ENCODE data around the gene VPS33B. TPM values are rescaled to one million over a fixed set of nuclear protein-coding genes. Genes with fewer than 3 reads are reported as not detected.
A peak's percentile ranks its signal among the peaks of the same experiment; 100 is the strongest.

VPS33B gene
- total and polyA plus RNA-seq, 2 of the 13 experiments (the other 11 are each of a cell fraction or from before 2014, with no cell fraction given): 15.8 to 16.5 TPM

GRCh38 chr15:90954712-90955623 is 67.4 kb downstream of the VPS33B start, which contains the start of gene RCCD1 (continued):
- TF ChIP-seq ZNF800 (CRISPR knock-in tag; IDR thresholded peaks at IDR 0.05): peak; percentile 60
- TF ChIP-seq CBFB (CRISPR knock-in tag; IDR thresholded peaks at IDR 0.05): no peak; the same call in 1 of the 2 replicates
- peak; percentile 85 for TF ChIP-seq NFYC (CRISPR knock-in tag; IDR thresholded peaks at IDR 0.05)
- TF ChIP-seq ZNF124 (CRISPR knock-in tag; IDR thresholded peaks at IDR 0.05): peak; percentile 54
- TF ChIP-seq ZNF24 (IDR thresholded peaks at IDR 0.05): no peak
- TF ChIP-seq, protein P1, sequence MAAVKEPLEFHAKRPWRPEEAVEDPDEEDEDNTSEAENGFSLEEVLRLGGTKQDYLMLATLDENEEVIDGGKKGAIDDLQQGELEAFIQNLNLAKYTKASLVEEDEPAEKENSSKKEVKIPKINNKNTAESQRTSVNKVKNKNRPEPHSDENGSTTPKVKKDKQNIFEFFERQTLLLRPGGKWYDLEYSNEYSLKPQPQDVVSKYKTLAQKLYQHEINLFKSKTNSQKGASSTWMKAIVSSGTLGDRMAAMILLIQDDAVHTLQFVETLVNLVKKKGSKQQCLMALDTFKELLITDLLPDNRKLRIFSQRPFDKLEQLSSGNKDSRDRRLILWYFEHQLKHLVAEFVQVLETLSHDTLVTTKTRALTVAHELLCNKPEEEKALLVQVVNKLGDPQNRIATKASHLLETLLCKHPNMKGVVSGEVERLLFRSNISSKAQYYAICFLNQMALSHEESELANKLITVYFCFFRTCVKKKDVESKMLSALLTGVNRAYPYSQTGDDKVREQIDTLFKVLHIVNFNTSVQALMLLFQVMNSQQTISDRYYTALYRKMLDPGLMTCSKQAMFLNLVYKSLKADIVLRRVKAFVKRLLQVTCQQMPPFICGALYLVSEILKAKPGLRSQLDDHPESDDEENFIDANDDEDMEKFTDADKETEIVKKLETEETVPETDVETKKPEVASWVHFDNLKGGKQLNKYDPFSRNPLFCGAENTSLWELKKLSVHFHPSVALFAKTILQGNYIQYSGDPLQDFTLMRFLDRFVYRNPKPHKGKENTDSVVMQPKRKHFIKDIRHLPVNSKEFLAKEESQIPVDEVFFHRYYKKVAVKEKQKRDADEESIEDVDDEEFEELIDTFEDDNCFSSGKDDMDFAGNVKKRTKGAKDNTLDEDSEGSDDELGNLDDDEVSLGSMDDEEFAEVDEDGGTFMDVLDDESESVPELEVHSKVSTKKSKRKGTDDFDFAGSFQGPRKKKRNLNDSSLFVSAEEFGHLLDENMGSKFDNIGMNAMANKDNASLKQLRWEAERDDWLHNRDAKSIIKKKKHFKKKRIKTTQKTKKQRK (IDR thresholded peaks at IDR 0.05; ENCODE audit: low read length): no peak
- no peak for TF ChIP-seq ZSCAN22 (CRISPR knock-in tag; IDR thresholded peaks at IDR 0.05)
- TF ChIP-seq MTF2 (CRISPR knock-in tag; IDR thresholded peaks at IDR 0.05; ENCODE audit: borderline replicate concordance): no peak
- TF ChIP-seq RBFOX2 (IDR thresholded peaks at IDR 0.05; ENCODE audit: low read depth, low read length): peak; percentile 87
- TF ChIP-seq MAFG (CRISPR knock-in tag; IDR thresholded peaks at IDR 0.05): no peak
- TF ChIP-seq NFYB (CRISPR knock-in tag; IDR thresholded peaks at IDR 0.05): peak; percentile 89
- TF ChIP-seq ZNF746 (CRISPR knock-in tag; IDR thresholded peaks at IDR 0.05): no peak
- TF ChIP-seq, protein P2, sequence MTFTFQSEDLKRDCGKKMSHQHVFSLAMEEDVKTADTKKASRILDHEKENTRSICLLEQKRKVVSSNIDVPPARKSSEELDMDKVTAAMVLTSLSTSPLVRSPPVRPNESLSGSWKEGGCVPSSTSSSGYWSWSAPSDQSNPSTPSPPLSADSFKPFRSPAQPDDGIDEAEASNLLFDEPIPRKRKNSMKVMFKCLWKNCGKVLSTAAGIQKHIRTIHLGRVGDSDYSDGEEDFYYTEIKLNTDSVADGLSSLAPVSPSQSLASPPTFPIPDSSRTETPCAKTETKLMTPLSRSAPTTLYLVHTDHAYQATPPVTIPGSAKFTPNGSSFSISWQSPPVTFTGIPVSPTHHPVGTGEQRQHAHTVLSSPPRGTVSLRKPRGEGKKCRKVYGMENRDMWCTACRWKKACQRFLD (CRISPR knock-in tag; IDR thresholded peaks at IDR 0.05; ENCODE audit: borderline replicate concordance): peak; percentile 83; the same call in 1 of the 2 replicates
- no peak for TF ChIP-seq ZNF20 (CRISPR knock-in tag; IDR thresholded peaks at IDR 0.05)
- no peak for TF ChIP-seq ZNF678 (CRISPR knock-in tag; IDR thresholded peaks at IDR 0.05)
- no peak for TF ChIP-seq RFX3 (CRISPR knock-in tag; IDR thresholded peaks at IDR 0.05)
- no peak for TF ChIP-seq CBX2 (IDR thresholded peaks at IDR 0.05; ENCODE audit: low read depth, low read length)
- TF ChIP-seq CBX2 (CRISPR knock-in tag; IDR thresholded peaks at IDR 0.05; ENCODE audit: low read depth): no peak
- TF ChIP-seq ZBTB42 (CRISPR knock-in tag; IDR thresholded peaks at IDR 0.05): 0 out of 2 replicates have a peak, but pooled peaks have one; percentile 77
- peak; percentile 54 for TF ChIP-seq ZNF776 (CRISPR knock-in tag; IDR thresholded peaks at IDR 0.05)
- TF ChIP-seq SMYD3 (CRISPR knock-in tag; IDR thresholded peaks at IDR 0.05): peak; percentile 48; the same call in 1 of the 2 replicates
- TF ChIP-seq HIVEP1 (CRISPR knock-in tag; IDR thresholded peaks at IDR 0.05): no peak
- TF ChIP-seq ZMYM3 (CRISPR knock-in tag; IDR thresholded peaks at IDR 0.05): peak; percentile 62
- TF ChIP-seq TCF12 (IDR thresholded peaks at IDR 0.05): no peak
- TF ChIP-seq TCF12 (CRISPR knock-in tag; IDR thresholded peaks at IDR 0.05): peak; percentile 82; the same call in 1 of the 2 replicates
